Pancreas (tissue), 10 donors: Measurements from ENCODE around the gene SFTPA2. TPM values are rescaled to one million over a fixed set of nuclear protein-coding genes. Genes with fewer than 3 reads are reported as not detected.
"Not testable (repeated sequence)": the region's sequence is repeated elsewhere in the genome, so short reads cannot be mapped to it uniquely, and the experiment has no call there.

Experiments
- ATAC-seq, 4 donors: fragments of 200-7000 bp; cut with Tn5 transposase; one replicate each; pipeline versions ENCODE4 v1.8.0 to v1.9.1; 2020; ENCODE audit warnings: mild to moderate bottlenecking in 4 of 4, moderate library complexity in 4 of 4
- DNase-seq, 6 donors: peaks; one replicate each; pipeline ENCODE4 v3.0.0-alpha.2; 2020
- FAIRE-seq: peaks from 2 replicates; lab custom pipeline; 2012; peaks lifted over from hg19 to GRCh38; lab: Jason Lieb, UNC
- H3K27ac ChIP-seq, 4 donors: fragments of 200-600 bp; sonication (generic); 1 replicate in 3 of 4; 2 replicates in 1 of 4; pipeline versions ENCODE4 v1.5.0 to v1.8.0; 2020
- H3K27me3 ChIP-seq, 4 donors: fragments of 200-600 bp; one replicate each; pipeline ENCODE4 v1.8.0; 2021
- H3K36me3 ChIP-seq, 3 donors: fragments of 200-600 bp; sonication (generic) in 1 of 3; one replicate each; pipeline versions ENCODE4 v1.5.0 to v1.8.0; 2020 to 2021
- H3K4me1 ChIP-seq, 3 donors: fragments of 200-600 bp; one replicate each; pipeline ENCODE4 v1.8.0; 2021
- H3K4me3 ChIP-seq, 4 donors: fragments of 200-600 bp; sonication (generic) in 2 of 4; one replicate each; pipeline versions ENCODE4 v1.5.0 to v1.8.0; 2020 to 2021
- H3K9me3 ChIP-seq, 4 donors: fragments of 200-600 bp; one replicate each; pipeline ENCODE4 v1.8.0; 2021
- CTCF ChIP-seq, 4 donors: fragments of 200-600 bp; sonication (generic) in 3 of 4; IDR thresholded peaks; one replicate each; pipeline versions ENCODE4 v1.5.0 to v1.8.0; 2021; ENCODE audit warnings: antibody characterized with exemption in 4 of 4
- WGBS, 2 donors: extraction: QIAGEN DNeasy Blood & Tissue Kit; methylation state at CpG; one replicate each; pipeline ENCODE4 v1.1.7; 2013; 5-methylcytosine and 5-hydroxymethylcytosine counted together
- intact Hi-C, 3 donors: fragments of 100-400 bp; cut with DNase I; formaldehyde crosslinking; loops; one replicate each; pipeline versions ENCODE4 v1.11.1 to v1.14.2; 2022
- polyA plus RNA-seq, 2 donors: library from polyadenylated mRNA; stranded (reverse); fragments of 200-250 nt; gene quantifications; one replicate each; pipeline ENCODE4 v1.2.3, GENCODE V29; 2013
- total RNA-seq, 6 donors: library from RNA; stranded (reverse); fragmentation: NEBNext Ultra II Directional in 4 of 6; extraction: Animal tissue kit (Norgen Biotek cat#: 25700) in 4 of 6; gene quantifications; one replicate each; pipeline versions ENCODE4 v1.2.1 to v1.2.4, GENCODE V29; 2021 to 2023
- donor health status: healthy with polysubstance abuse.
- donor health status: DM: no; HTN: no; CAD: no; lungs with moderate emphysema.
- donor health status: DM: no; HTN: no; CAD: no.
- donor health status: control.
- donor health status: control.
- donor health status: Bipolar disorder and iron deficiency.
- donor health status: DM: yes; HTN: yes; CAD: no.
- donor health status: DM: no; HTN: no; CAD: no.
- donor health status: DM: no; HTN: no; CAD: no.
- donor health status: DM: yes; HTN: yes; CAD: no.

SFTPA2 gene
- total and polyA plus RNA-seq, 8 donors: 0.52 to 11.6 (median 1.6) TPM

GRCh38 chr10:79552143-79552542, 8.1 kb downstream of the SFTPA2 start:
- WGBS, 2 donors: 42 to 43% methylated on average over 2 of the region's 2 CpGs
- H3K4me3 ChIP-seq: no peak overlapping the region
- intact Hi-C loops: loop anchor here in 1 of 3 donors (10.0 kb wide), 1 partner anchor 373 kb away; no protein-coding TSS in a partner anchor
- H3K36me3 ChIP-seq: no peaks in the 10 kb centered on the region
- ATAC-seq (no peak), FAIRE-seq (no peak), DNase-seq (no peak)
- no peak overlapping the region for H3K27ac ChIP-seq
- no peaks in the 10 kb centered on the region for H3K4me1 ChIP-seq
- H3K9me3 ChIP-seq: no peaks in the 10 kb centered on the region
- no peak for TF ChIP-seq CTCF (IDR thresholded peaks at IDR 0.05)
- no peaks in the 10 kb centered on the region for H3K27me3 ChIP-seq

GRCh38 chr10:79547973-79548372, 12.2 kb downstream of the SFTPA2 start:
- Histone ChIP-seq H3K27me3 (no peaks in the 10 kb centered on the region), H3K9me3 (no peaks in the 10 kb centered on the region), H3K4me1 (no peaks in the 10 kb centered on the region), H3K36me3 (no peaks in the 10 kb centered on the region), H3K27ac (no peak overlapping the region), H3K4me3 (no peak overlapping the region)
- 74 to 78% methylated on average over 3 of the region's 3 CpGs for WGBS, 2 donors
- intact Hi-C loops: loop anchor here in 1 of 3 donors (10.0 kb wide), 1 partner anchor 57 kb away; no protein-coding TSS in a partner anchor
- DNase-seq: no peak
- ATAC-seq: no peak
- TF ChIP-seq CTCF (IDR thresholded peaks at IDR 0.05): no peak
- no peak for FAIRE-seq

- H3K27me3 ChIP-seq, FAIRE-seq, H3K9me3 ChIP-seq, H3K36me3 ChIP-seq, ATAC-seq, H3K27ac ChIP-seq, H3K4me1 ChIP-seq, DNase-seq, H3K4me3 ChIP-seq: not testable (repeated sequence)
- 89 to 92% methylated on average over 2 of the region's 2 CpGs for WGBS, 2 donors
- intact Hi-C loops: loop anchor here in 1 of 3 donors (10.0 kb wide), 1 partner anchor 58 kb away; no protein-coding TSS in a partner anchor
These were observed 13.1 kb downstream of the SFTPA2 start for GRCh38 chr10:79547128-79547527.

GRCh38 chr10:79544926-79545659, 15.1 kb downstream of the SFTPA2 start:
- not testable (repeated sequence) for H3K4me3 ChIP-seq, H3K4me1 ChIP-seq, ATAC-seq, H3K9me3 ChIP-seq, DNase-seq, H3K36me3 ChIP-seq, FAIRE-seq, H3K27ac ChIP-seq, H3K27me3 ChIP-seq
- 38 to 42% methylated on average over 3 of the region's 3 CpGs for WGBS, 2 donors
- intact Hi-C loops: loop anchor here in 1 of 3 donors (10.0 kb wide), 1 partner anchor 60 kb away; no protein-coding TSS in a partner anchor

- H3K27me3 ChIP-seq, FAIRE-seq, H3K4me3 ChIP-seq, H3K27ac ChIP-seq, H3K36me3 ChIP-seq, H3K9me3 ChIP-seq, DNase-seq, H3K4me1 ChIP-seq, ATAC-seq: not testable (repeated sequence)
- intact Hi-C loops: loop anchor here in 1 of 3 donors (10.0 kb wide), 1 partner anchor 60 kb away; no protein-coding TSS in a partner anchor
- WGBS, 2 donors: 91 to 92% methylated on average over 3 of the region's 3 CpGs
These were observed 15.8 kb downstream of the SFTPA2 start for GRCh38 chr10:79544408-79544807.

GRCh38 chr10:79542626-79543025, 17.6 kb downstream of the SFTPA2 start:
- H3K36me3 ChIP-seq: no peaks in the 10 kb centered on the region
- ATAC-seq: peak in 3 of 4 donors; percentile 20 to 40 (median 37)
- H3K4me3 ChIP-seq: no peak overlapping the region
- no peaks in the 10 kb centered on the region for H3K9me3 ChIP-seq
- DNase-seq: no peak
- no peak for TF ChIP-seq CTCF (IDR thresholded peaks at IDR 0.05)
- FAIRE-seq: no peak
- no peak overlapping the region for H3K27ac ChIP-seq
- intact Hi-C loops: loop anchor here in 1 of 3 donors (10.0 kb wide), 1 partner anchor 62 kb away; no protein-coding TSS in a partner anchor
- no peaks in the 10 kb centered on the region for H3K27me3 ChIP-seq
- WGBS, 2 donors: 23 to 25% methylated on average over 2 of the region's 2 CpGs
- no peaks in the 10 kb centered on the region for H3K4me1 ChIP-seq

- H3K4me1 ChIP-seq, H3K36me3 ChIP-seq, H3K4me3 ChIP-seq, FAIRE-seq, H3K27me3 ChIP-seq, H3K27ac ChIP-seq, ATAC-seq, DNase-seq, H3K9me3 ChIP-seq: not testable (repeated sequence)
- intact Hi-C loops: loop anchor here in 1 of 3 donors (10.0 kb wide), 1 partner anchor 64 kb away; no protein-coding TSS in a partner anchor
- WGBS, 2 donors: 81 to 83% methylated on average over 1 of the region's 1 CpG
These were observed 19.3 kb downstream of the SFTPA2 start for GRCh38 chr10:79540930-79541329.

GRCh38 chr10:79538311-79538710, 21.9 kb downstream of the SFTPA2 start:
- H3K9me3 ChIP-seq, DNase-seq, H3K27me3 ChIP-seq, H3K27ac ChIP-seq, H3K4me1 ChIP-seq, ATAC-seq, FAIRE-seq, H3K4me3 ChIP-seq, intact Hi-C loops, H3K36me3 ChIP-seq: not testable (repeated sequence)
- 59 to 83% methylated on average over 6 of the region's 6 CpGs for WGBS, 2 donors

- intact Hi-C loops, FAIRE-seq, H3K27ac ChIP-seq, H3K4me1 ChIP-seq, H3K36me3 ChIP-seq, DNase-seq, ATAC-seq, H3K9me3 ChIP-seq, H3K4me3 ChIP-seq, H3K27me3 ChIP-seq: not testable (repeated sequence)
- WGBS, 2 donors: 81 to 82% methylated on average over 1 of the region's 5 CpGs
These were observed 26.4 kb downstream of the SFTPA2 start for GRCh38 chr10:79533903-79534175.
